GM18505 (cell line): ENCODE results near the gene GGT6.
"Not testable (repeated sequence)": the region's sequence is repeated elsewhere in the genome, so short reads cannot be mapped to it uniquely, and the experiment has no call there.

Experiments used
- ATAC-seq: cut with Tn5 transposase; IDR thresholded peaks from one replicate; pipeline ENCODE4 v1.9.1; 2021; ENCODE audit not compliant: unreplicated experiment
- POLR2A ChIP-seq: IDR thresholded peaks from 4 replicates; pipeline ENCODE4 v1.6.1; 2011; ENCODE audit warnings: borderline replicate concordance; ENCODE audit not compliant: insufficient read depth, insufficient read length; ENCODE audit errors: extremely low read depth

Gene GGT6

GRCh38 chr17:4597975-4598374 lies 37.6 kb upstream of the GGT6 start:
- no peak for ATAC-seq
- TF ChIP-seq POLR2A, result no peak

GRCh38 chr17:4596636-4597380 lies 36.4 kb upstream of the GGT6 start:
- no peak for TF ChIP-seq POLR2A
- no peak for ATAC-seq

GRCh38 chr17:4595685-4596342 lies 35.4 kb upstream of the GGT6 start:
- not testable (repeated sequence) for ATAC-seq

- no peak for TF ChIP-seq POLR2A
- no peak for ATAC-seq
Measured at GRCh38 chr17:4594931-4595684, 34.7 kb upstream of the GGT6 start.

- no peak for ATAC-seq
Measured at GRCh38 chr17:4594406-4594805, 34.0 kb upstream of the GGT6 start.

GRCh38 chr17:4593021-4593421 lies 32.6 kb upstream of the GGT6 start:
- ATAC-seq, result no peak
- TF ChIP-seq POLR2A, result no peak

More at GRCh38 chr17:4594406-4594805, 34.0 kb upstream of the GGT6 start:
- TF ChIP-seq POLR2A, result no peak

- ATAC-seq, result no peak
- no peak for TF ChIP-seq POLR2A
Measured at GRCh38 chr17:4592240-4593005, 32.0 kb upstream of the GGT6 start.

- ATAC-seq, result no peak
Measured at GRCh38 chr17:4591529-4591928, 31.2 kb upstream of the GGT6 start.

GRCh38 chr17:4590981-4591453 lies 30.6 kb upstream of the GGT6 start:
- no peak for TF ChIP-seq POLR2A
- no peak for ATAC-seq

More at GRCh38 chr17:4591529-4591928, 31.2 kb upstream of the GGT6 start:
- TF ChIP-seq POLR2A, result no peak

- not testable (repeated sequence) for ATAC-seq
Measured at GRCh38 chr17:4590042-4590441, 29.7 kb upstream of the GGT6 start.

- no peak for TF ChIP-seq POLR2A
- ATAC-seq, result no peak
Measured at GRCh38 chr17:4588898-4589625, 28.7 kb upstream of the GGT6 start.

- TF ChIP-seq POLR2A, result no peak
- ATAC-seq, result no peak
Measured at GRCh38 chr17:4588391-4588790, 28.0 kb upstream of the GGT6 start.
